GM12878 (cell line): ENCODE results near the gene CHCHD6. TPM values are rescaled to one million over a fixed set of nuclear protein-coding genes. Genes with fewer than 3 reads are reported as not detected.

Experiments used
- ATAC-seq: fragments of 200-7000 bp; cut with Tn5 transposase; 3 replicates; pipeline ENCODE4 v1.9.1; 2020; ENCODE audit warnings: mild to moderate bottlenecking, moderate library complexity
- BruUV-seq: library from RNA; stranded (reverse); fragments of 400-500 nt; replicated peaks from 2 replicates; lab custom pipeline; 2021; lab: Mats Ljungman, UMichigan
- CTCF ChIA-PET: fragments of 300-600 bp; sonication (Branson Sonifier 250); formaldehyde crosslinking; extraction: SDS; loops from one replicate; lab custom pipeline; 2021; ENCODE audit warnings: inconsistent platforms; lab: Yijun Ruan, JAX
- POLR2A ChIA-PET: fragments of 350-600 bp; formaldehyde crosslinking; extraction: SDS; loops from one replicate; lab custom pipeline; 2021; ENCODE audit warnings: inconsistent platforms; lab: Charles Lee
- RAD21 ChIA-PET: fragments of 300-600 bp; sonication (Branson Sonifier 250); formaldehyde crosslinking; loops from one replicate; lab custom pipeline; 2023; ENCODE audit warnings: antibody characterized with exemption; ENCODE audit not compliant: unreplicated experiment; lab: Charles Lee
- SMC1A ChIA-PET: fragments of 300-600 bp; sonication (Branson Sonifier 250); formaldehyde crosslinking; loops from one replicate; lab custom pipeline; 2023; ENCODE audit not compliant: unreplicated experiment, uncharacterized antibody; lab: Charles Lee
- DNase-seq: peaks from one replicate; pipeline ENCODE4 v3.0.0-alpha.2; 2011; ENCODE audit warnings: low read depth, low spot score
- FAIRE-seq: peaks from 3 replicates; lab custom pipeline; 2011; peaks lifted over from hg19 to GRCh38; lab: Jason Lieb, UNC
- H2AFZ ChIP-seq: 2 replicates; pipeline ENCODE4 v1.6.0; 2011; ENCODE audit warnings: low read depth, low read length, control low read depth; ENCODE audit not compliant: control insufficient read depth
- H3K27ac ChIP-seq: 2 replicates; pipeline ENCODE4 v1.5.1; 2011; ENCODE audit warnings: control low read depth; ENCODE audit not compliant: control insufficient read depth, insufficient read depth
- H3K27me3 ChIP-seq, 2 experiments: replicated peaks in 1 of 2; 2 replicates each; pipeline versions ENCODE4 v1.6.0 to v1.6.1; 2011; ENCODE audit warnings: low read length in 1 of 2; ENCODE audit not compliant: control insufficient read depth in 2 of 2, insufficient read depth in 2 of 2
- H3K36me3 ChIP-seq, 2 experiments: 2 replicates each; pipeline ENCODE4 v1.5.1; 2011; ENCODE audit warnings: low read length in 1 of 2; ENCODE audit not compliant: control insufficient read depth in 2 of 2, insufficient read depth in 2 of 2
- H3K4me1 ChIP-seq: 2 replicates; pipeline ENCODE4 v1.6.1; 2011; ENCODE audit warnings: mild to moderate bottlenecking, low read length, moderate library complexity, mixed read lengths; ENCODE audit not compliant: control insufficient read depth, insufficient read depth
- H3K4me2 ChIP-seq: 2 replicates; pipeline ENCODE4 v1.6.0; 2011; ENCODE audit warnings: control low read depth; ENCODE audit not compliant: control insufficient read depth, insufficient read depth
- H3K4me3 ChIP-seq: fragments of 200-600 bp; sonication (generic); 2 replicates; pipeline ENCODE4 v1.5.1; 2016
- H3K79me2 ChIP-seq: 2 replicates; pipeline ENCODE4 v1.6.0; 2011; ENCODE audit warnings: low read length; ENCODE audit not compliant: control insufficient read depth, insufficient read depth
- H3K9ac ChIP-seq: 2 replicates; pipeline ENCODE4 v1.8.0; 2011; ENCODE audit warnings: low read length, control low read depth, mixed read lengths; ENCODE audit not compliant: control insufficient read depth, insufficient read depth
- H3K9me3 ChIP-seq: replicated peaks from 3 replicates; pipeline ENCODE4 v1.5.1; 2011; ENCODE audit warnings: mild to moderate bottlenecking, low read length; ENCODE audit not compliant: control insufficient read depth, insufficient read depth
- H4K20me1 ChIP-seq: 2 replicates; pipeline ENCODE4 v1.6.0; 2011; ENCODE audit not compliant: control insufficient read depth, insufficient read depth
- CREM ChIP-seq: IDR thresholded peaks from 2 replicates; pipeline ENCODE4 v1.6.1; 2014; ENCODE audit warnings: antibody characterized with exemption, low read depth
- HDAC6 ChIP-seq: fragments of 200-600 bp; sonication (generic); IDR thresholded peaks from one replicate; pipeline ENCODE4 v1.8.0; 2017; ENCODE audit warnings: antibody characterized with exemption; ENCODE audit not compliant: unreplicated experiment
- NFXL1 ChIP-seq: fragments of 450-650 bp; IDR thresholded peaks from 2 replicates; pipeline ENCODE4 v1.6.1; 2017; ENCODE audit warnings: antibody characterized with exemption, mild to moderate bottlenecking, borderline replicate concordance
- NFYA ChIP-seq: IDR thresholded peaks from 2 replicates; pipeline ENCODE4 v1.6.1; 2011; ENCODE audit warnings: low read depth, mild to moderate bottlenecking, low read length, improper control_type of control experiment, borderline replicate concordance
- PKNOX1 ChIP-seq: fragments of 450-650 bp; IDR thresholded peaks from 2 replicates; pipeline ENCODE4 v1.6.1; 2016; ENCODE audit warnings: mild to moderate bottlenecking
- PRDM15 ChIP-seq: fragments of 450-650 bp; formaldehyde crosslinking; IDR thresholded peaks from 2 replicates; pipeline ENCODE4 v1.4.0; 2020; ENCODE audit warnings: mild to moderate bottlenecking, moderate library complexity
- SIX5 ChIP-seq: IDR thresholded peaks from 2 replicates; pipeline ENCODE4 v1.6.1; 2011; ENCODE audit warnings: mild to moderate bottlenecking, low read depth, low read length, moderate library complexity; ENCODE audit not compliant: severe bottlenecking
- SREBF2 ChIP-seq: IDR thresholded peaks from 2 replicates; pipeline ENCODE4 v1.6.1; 2012; ENCODE audit warnings: mild to moderate bottlenecking, low read length
- STAT1 ChIP-seq: fragments of 450-650 bp; conservative IDR thresholded peaks from 2 replicates; pipeline ENCODE4 v1.6.1; 2014; ENCODE audit warnings: antibody characterized with exemption, mild to moderate bottlenecking
- STAT3 ChIP-seq: IDR thresholded peaks from 2 replicates; pipeline ENCODE4 v1.6.1; 2011; ENCODE audit warnings: low read depth, low read length, improper control_type of control experiment
- WRNIP1 ChIP-seq: IDR thresholded peaks from 2 replicates; pipeline ENCODE4 v1.6.1; 2011; ENCODE audit warnings: low read depth, low read length, improper control_type of control experiment, borderline replicate concordance
- ZNF217 ChIP-seq: fragments of 450-650 bp; IDR thresholded peaks from 2 replicates; pipeline ENCODE4 v1.6.1; 2017; ENCODE audit warnings: antibody characterized with exemption, mild to moderate bottlenecking
- ZNF622 ChIP-seq: fragments of 450-650 bp; IDR thresholded peaks from 2 replicates; pipeline ENCODE4 v1.6.1; 2017; ENCODE audit warnings: mild to moderate bottlenecking, inconsistent platforms
- WGBS: methylation state at CpG from one replicate; pipeline ENCODE4 v1.1.6; 2016; ENCODE audit warnings: low lambda C conversion rate; ENCODE audit not compliant: insufficient replicate concordance, insufficient coverage; ENCODE audit errors: missing lambda C conversion rate; 5-methylcytosine and 5-hydroxymethylcytosine counted together
- in situ Hi-C: fragments of 300-500 bp; cut with MboI; formaldehyde crosslinking; loops from 9 replicates; pipeline ENCODE4 v1.14.3; 2018; ENCODE audit warnings: mixed read lengths
- intact Hi-C: fragments of 100-400 bp; cut with micrococcal nuclease; formaldehyde crosslinking; loops from one replicate; pipeline ENCODE4 v1.14.2; 2022; ENCODE audit not compliant: unreplicated experiment
- polyA plus RNA-seq, 11 experiments: library from polyadenylated mRNA; depleted of rRNA in 4 of 11; unstranded in 6 of 11; stranded (reverse) in 5 of 11; fragments of >200 nt; fragmentation: Nextera tagmentation in 4 of 11; fragmentation: Illumina TruSeq in 1 of 11; extraction: Ambion mirVana in 4 of 11; extraction: Trizol in 1 of 11; gene quantifications; 1 replicate in 1 of 11; 2 replicates in 10 of 11; pipeline versions ENCODE4 v1.2.1 to v1.2.3, GENCODE V29; 2011 to 2016; ENCODE audit warnings: inconsistent platforms in 2 of 11, missing spikeins in 2 of 11, low read depth in 1 of 11
- total RNA-seq, 4 experiments: library from RNA; depleted of rRNA in 3 of 4; stranded (reverse); fragments of >200 nt in 3 of 4; fragmentation: Illumina TruSeq in 1 of 4; extraction: Trizol in 1 of 4; gene quantifications; 2 replicates each; pipeline versions ENCODE4 v1.2.1 to v1.2.3, GENCODE V29; 2013 to 2021

Gene CHCHD6
- total and polyA plus RNA-seq, 10 of the 15 experiments (the other 5 are each of a cell fraction or from before 2014, with no cell fraction given): 2.7 to 16.7 (median 12.3) TPM

- TF ChIP-seq PKNOX1: no peak
Measured at GRCh38 chr3:126930936-126931600, 227.0 kb downstream of the CHCHD6 start (continued).

- intact Hi-C loops (no loop called here), in situ Hi-C loops (no loop called here)
- Histone ChIP-seq H2AFZ (no peak overlapping the region), H3K9me3 (no peaks in the 10 kb centered on the region), H4K20me1 (no peaks in the 10 kb centered on the region), H3K36me3 (no peaks in the 10 kb centered on the region), H3K9ac (no peak overlapping the region), H3K4me3 (no peak overlapping the region), H3K4me2 (no peak overlapping the region), H3K27ac (no peak overlapping the region), H3K4me1 (no peaks in the 10 kb centered on the region), H3K79me2 (no peaks in the 10 kb centered on the region), H3K27me3 (no peaks in the 10 kb centered on the region)
- ATAC-seq: no peak
- WGBS: 90% methylated on average over 9 of the region's 9 CpGs
- CTCF ChIA-PET: no interaction called here
- FAIRE-seq: no peak
- no TSS peak for BruUV-seq
- RAD21 ChIA-PET: no interaction called here
- POLR2A ChIA-PET: no interaction called here
- TF ChIP-seq ZNF622 (no peak), PRDM15 (no peak), WRNIP1 (no peak), CREM (no peak), ZNF217 (no peak), STAT1 (no peak), NFXL1 (no peak), SIX5 (no peak), HDAC6 (no peak), STAT3 (no peak), NFYA (no peak), SREBF2 (no peak)
- DNase-seq: no peak
- SMC1A ChIA-PET: no interaction called here
Measured at GRCh38 chr3:126931806-126932187, 227.8 kb downstream of the CHCHD6 start.
